MV-4-11 (cell line): Measurements from ENCODE around the gene LRRC75A.
"Not testable (repeated sequence)": the region's sequence is repeated elsewhere in the genome, so short reads cannot be mapped to it uniquely, and the experiment has no call there.

Experiments
- DNase-seq: peaks from one replicate; lab custom pipeline; 2025; lab: John Stamatoyannopoulos, UW

LRRC75A gene

DNA sequence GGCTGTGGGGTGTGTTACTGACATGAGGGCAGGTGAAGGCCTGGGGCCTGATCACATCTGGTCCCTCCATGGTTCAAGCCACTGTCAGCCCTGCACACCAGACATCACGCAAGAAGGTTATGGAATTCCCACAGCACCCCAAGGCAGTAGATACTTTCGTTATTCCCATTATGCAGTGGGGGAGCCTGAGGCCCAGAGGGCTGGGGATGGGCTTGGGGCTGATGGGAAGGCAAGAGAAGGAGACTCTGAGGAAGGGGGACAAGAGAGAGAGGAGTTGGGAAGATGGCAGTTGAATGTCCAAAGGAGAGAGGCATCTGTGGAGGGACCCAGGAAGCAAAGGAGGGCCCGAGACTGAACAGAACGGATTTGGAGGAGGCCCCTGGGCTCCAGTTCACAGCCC lies 42.0 kb downstream of the LRRC75A start:
- no peak for DNase-seq

DNA sequence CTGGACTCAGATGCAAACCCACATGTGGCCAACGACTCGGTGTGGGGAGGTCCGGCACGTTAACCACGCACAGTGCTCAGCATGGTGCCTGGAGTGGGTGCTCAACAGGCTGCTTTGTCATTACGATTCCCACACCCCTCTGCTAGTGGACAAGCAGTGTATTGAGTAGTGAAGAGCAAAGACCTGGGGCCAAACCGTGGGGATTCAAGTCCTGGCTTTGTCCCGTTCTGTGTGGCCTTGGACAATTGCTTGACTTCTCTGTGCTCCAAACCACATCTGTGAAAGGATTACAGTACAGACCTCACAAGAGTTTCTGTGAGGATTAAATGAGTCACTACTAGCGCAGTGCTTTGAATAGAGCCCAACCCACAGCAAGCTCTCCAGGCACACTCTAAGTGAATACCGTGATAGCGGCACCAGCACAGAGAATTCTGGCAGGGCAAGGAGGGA lies 42.8 kb downstream of the LRRC75A start:
- DNase-seq = peak; percentile 70

DNA sequence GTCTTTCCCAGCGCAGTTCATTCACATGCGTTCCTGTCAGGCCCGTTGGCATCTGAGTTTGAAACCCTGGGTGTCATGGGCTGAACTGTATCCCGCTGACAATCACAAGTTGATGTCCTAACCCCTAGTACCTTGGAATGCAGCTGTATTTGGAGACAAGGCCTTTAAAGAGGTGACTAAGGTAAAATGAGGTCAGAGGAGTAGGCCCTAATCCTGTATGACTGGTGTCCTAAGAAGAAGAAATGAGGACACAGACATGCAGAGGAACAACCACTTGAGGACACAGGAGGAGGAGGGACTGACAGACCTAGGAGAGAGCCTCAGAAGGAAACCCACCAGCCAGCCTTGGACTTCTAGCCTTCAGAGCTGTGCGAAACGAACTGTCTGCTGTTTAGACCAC lies 43.5 kb downstream of the LRRC75A start:
- peak; percentile 7 for DNase-seq

DNA sequence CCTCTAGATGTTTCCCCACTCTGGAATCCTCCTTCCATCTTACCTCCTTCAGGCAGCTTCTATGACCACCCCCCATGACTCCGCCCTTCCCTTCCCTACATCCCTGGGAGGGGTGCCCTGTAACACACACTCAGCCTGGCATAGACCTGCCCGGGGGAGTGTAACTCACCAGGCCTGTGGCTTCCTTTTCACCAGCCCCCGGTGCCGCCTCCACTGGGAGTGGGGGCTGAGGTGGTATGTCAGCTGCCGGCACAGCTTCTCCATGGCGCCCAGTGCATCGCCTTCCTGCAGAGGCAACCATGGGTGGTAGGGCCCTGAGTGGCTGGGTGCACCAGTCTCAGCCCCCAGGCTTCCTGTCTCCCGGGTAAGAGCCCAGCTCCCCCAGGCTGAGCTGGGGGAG lies 44.3 kb downstream of the LRRC75A start:
- no peak for DNase-seq

DNA sequence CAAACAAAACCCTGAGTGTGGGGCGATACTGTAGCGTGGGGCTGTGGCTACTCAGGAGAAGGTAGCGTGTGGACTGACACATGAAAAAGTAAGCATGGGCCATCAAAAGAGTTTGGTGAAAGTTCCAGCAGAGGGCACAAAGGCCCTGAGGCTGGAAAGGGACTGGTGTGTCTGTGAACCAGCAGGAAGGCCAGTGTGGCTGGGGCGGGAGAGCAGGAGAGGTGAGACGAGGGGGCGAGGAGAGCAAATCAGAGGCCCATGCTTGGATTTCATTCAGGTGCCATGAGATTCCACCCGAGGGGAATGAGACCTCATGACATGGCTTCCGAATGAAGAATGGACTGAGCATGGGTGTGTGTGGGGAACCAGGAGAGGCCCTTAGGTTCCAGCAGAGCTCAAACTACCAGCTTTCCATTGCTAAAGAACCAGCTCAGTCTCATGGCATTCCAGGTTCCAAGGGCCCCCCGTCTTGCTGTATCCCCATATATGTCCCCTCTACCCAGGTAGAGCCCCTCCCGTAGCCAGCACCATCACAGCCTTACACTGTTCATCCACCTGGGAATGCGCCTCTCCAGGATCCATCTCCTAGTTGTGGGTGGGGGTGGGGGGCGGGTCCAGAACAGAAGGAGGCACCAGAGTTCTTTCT lies 45.5 kb downstream of the LRRC75A start:
- peak; percentile 45 for DNase-seq

DNA sequence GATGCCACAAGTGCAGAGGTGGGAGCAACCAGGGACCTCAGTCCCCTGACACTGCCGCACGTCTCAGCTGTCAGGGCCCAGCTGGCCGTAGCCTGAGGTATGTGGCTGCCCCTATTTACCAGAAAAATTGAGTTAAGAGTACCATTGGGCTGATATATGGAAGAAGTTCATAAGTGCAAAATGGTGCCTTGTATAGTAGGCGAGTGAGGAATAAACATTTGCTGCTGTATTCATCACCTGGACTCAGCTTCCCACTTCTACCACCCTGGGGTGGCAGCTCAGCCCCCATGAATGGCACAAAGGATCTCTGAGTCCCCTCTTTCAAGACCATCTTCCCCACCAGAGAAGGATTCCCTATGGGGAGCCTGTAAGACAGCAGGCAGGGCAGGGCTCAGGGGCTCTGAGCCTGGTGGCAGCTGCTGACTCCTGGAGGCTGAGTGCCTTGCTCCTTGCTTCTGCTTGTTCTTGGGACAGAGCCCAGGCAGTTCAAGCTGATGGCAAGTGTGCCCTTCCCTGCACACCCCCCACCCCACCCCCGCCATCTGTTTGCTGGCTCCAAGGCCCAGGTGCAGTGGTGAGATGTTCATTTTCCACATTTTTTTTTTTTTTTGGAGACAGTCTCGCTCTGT lies 47.6 kb downstream of the LRRC75A start:
- peak; percentile 38 for DNase-seq

DNA sequence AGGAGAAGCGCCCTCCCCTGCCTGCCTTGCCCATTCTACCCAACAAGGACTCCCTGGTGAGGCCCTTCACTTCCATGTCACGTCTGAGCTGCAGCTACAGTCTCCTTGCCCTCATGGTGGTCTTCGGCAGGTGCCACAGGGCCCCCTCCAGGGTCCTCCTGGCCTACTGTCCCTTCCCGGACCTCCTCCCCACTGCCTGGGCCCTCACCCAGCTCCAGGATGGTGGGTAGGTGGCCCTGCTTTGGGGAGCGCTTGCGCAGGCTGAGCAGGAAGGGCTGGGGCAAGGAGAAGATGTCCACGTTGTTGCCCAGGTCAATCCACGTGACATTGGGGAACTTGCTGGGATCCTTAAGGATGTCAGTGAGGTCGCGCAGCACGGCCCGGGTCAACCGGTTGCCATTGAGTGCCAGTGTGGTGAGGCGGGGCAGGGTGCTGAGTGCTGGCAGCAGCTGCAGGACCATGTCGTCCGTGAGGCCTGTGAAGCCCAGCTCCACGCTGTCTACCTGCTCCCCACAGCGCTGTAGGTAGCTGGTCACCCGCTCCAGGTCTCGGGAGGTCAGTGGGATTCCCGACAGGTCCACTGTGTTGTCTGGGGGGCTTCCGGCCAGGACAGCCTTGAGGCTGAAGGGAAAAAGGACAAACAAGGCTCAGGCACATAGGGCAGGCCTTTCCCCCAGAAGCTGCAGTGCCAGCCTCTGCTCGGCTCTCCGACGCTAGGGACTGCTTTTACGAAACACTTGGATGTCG lies 48.3 kb downstream of the LRRC75A start:
- DNase-seq = peak; percentile 39

DNA sequence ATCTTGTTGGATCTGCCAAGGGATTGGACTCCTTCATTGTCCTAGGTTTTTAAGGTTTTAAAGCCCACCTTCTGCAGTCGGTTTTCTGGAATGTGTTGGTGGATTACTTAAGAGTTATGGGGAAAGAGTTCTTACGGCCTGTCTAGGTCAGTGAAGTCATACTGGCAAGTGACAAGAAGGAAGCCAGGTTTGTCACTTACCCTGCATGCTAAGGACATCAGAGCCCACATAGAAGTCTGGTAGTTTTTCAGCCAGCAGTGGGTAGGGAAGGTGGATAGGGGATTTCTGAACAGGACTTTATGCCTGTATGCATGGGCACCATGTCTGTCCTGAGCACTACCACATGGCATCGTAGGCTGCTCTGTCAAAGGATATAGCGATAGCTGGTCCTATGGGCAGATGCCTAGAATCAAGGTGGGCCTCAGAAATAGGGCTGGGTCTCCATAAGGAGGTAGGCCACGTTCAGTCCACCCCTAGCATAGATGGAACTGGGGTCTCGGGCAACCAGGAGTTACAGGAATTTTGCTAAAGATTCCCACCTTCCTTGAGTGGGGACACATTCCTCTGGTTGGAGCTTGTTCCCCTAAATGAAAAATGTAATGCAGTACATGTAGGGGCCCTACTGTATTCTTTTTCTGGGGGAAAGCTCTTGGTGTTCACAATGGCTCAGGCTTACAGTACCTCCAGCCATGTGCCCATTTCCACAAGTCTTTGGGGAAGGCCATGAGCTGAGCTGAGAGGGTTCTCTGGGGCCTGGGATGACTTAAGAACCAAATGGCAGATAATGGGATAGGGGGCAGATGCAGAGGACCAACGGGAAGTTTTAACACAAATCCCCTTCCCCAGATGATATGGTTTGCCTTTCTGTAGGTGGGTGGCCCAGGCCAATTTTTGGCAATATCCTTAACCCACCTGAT lies 49.1 kb downstream of the LRRC75A start:
- DNase-seq = peak; percentile 46

DNA sequence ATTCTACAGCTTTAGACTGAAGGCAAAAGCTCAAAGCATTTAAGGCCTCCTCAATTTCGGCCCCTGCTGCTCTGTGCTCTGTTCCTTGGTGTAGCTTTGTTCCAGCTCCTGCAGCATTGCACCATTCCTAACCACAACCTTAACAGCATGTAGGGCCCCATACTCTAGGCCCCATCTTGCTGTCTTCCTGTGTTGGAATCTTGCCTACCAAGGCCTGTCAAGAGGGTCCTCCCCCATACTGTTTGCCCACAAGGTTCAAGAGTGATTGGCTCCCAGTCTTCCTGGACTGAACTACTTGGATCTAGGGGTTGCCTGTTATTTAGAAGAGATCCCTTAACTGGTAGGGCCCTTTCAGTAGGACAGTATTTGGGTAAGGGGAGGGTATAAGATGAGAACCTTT lies 49.9 kb downstream of the LRRC75A start:
- DNase-seq = peak; percentile 84

DNA sequence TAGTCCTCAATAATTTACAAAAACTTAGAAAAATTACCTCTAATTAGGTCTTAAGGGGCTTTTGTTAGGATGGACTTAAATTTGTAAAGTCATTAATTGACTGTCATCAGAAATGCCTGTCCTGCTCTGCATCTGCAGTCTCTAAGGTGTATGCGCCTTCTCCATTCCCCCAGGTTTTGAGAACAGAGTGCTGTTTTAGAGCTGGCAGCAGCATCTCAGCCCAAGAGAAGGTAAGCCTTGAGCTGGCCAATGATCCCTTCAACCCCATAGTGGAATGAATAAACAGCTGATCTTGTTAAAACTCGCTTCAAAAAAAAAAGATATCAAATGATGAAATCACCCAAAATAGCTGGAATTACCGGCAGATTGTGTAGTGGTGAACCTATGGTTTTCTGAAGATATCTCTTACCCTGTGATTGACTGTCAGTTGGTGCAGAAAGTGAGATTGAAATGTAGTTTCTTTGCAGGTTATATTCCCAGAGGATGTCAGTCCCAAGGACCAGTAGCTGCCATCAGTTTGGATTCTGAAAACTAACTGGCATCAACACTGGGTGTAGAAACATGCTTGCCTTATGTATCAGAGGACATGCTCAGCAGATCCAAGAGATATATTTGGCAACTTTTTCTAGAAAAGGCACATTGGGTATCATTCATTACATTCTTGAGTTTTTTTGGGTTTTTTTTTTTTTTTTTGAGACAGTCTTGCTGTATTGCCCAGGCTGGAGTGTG lies 50.9 kb downstream of the LRRC75A start:
- no peak for DNase-seq

DNA sequence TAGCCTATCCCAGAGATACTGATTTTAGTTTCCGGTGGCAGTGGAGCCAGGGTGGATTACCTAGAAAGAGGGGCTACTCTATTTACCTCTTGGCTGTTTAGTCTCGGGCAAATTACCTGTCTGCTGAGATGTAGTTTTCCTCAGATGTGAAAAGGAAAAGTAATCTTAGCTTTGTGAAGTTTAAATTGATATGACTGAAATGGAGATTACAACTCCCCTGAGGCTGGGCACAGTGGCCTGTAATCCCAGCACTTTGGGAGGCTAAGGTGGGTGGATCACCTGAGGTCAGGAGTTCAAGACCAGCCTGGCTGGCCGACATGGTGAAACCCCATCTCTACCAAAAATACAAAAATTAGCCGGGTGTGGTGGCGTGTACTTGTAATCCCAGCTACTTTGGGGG lies 51.6 kb downstream of the LRRC75A start:
- not testable (repeated sequence) for DNase-seq

DNA sequence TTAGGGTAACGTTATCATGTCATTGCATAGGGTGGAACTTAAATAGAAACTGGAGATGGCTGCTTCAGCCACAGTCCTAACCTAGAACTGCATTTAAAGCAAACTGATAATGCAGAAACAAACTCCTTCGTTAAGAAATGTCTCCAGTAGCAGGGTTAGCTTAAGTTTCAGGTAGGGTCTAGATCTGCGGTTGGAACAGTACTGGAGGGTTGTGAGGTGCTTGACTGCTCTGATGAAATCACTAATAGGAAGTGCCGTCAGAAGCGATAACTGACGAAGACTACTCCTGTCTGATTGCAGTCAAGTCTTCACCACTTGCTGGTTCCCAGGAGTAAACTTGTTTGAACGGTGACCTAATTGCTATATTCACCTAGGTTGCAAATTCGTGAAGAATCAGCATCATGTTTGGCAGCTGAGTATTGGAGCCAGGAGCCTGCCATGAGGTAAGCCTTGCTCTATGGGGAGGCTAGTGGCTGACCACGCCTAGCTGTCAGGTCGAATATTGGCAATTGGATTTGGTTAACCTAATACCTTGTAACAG lies 52.1 kb downstream of the LRRC75A start:
- DNase-seq = peak; percentile 28

DNA sequence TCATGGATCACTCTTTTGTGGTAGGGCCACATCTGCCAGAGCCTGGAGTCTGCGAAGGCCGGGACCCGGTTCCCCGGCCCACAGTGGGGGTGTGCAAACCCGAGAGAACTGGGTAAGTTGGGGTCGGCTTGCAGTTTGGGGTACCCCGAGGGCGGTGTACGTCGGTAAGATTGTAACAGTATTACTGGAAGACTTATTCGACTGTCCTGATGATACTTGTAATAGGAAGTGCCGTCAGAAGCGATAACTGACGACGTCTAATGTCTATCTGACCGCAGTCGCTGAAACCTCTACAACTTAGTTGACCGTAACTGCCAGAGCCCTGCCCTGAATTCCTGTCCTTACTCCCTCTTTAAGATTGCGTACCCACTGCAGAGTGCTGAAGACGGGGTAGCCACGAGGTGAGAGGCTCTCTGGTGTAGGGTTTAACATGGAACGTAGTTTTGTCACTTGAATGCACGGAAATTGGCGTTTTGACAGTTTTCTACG lies 52.6 kb downstream of the LRRC75A start:
- no peak for DNase-seq

DNA sequence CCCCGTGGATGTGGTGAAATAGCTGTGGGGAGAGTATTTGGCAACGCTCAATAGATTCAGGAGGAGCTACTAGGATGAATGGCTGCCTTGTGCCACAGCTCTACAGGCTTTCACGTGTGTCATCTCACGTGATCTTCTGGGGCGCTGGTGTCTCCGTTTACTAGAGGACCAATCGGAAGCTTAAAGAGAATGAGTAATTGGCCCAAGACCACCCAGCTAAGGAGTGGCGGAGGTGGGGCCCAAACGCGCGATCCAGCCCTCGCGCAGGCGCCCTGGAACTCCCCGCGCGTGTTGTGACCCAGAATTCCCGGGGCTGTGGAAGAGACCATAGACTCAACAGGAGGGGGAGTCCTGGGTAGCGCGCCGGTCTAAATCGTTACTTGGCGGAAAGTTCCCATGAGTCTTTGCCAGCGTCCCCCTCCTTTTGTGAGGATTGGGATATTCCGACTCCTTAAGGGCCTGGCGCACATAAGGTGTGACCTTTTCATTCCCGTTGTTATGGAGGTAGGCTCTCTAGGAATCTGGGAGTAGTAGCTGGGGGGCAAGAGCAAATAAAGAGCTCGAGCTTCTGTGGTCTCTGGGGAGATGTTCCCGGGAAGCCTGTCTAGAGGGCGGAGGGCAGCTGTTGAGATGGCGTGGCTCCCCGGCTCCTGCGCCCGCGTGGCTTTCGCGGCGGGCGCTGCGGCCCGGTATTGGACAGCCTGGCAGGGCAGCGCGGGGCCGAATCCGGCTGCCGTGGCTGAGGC lies 53.3 kb downstream of the LRRC75A start:
- peak; percentile 100 for DNase-seq

DNA sequence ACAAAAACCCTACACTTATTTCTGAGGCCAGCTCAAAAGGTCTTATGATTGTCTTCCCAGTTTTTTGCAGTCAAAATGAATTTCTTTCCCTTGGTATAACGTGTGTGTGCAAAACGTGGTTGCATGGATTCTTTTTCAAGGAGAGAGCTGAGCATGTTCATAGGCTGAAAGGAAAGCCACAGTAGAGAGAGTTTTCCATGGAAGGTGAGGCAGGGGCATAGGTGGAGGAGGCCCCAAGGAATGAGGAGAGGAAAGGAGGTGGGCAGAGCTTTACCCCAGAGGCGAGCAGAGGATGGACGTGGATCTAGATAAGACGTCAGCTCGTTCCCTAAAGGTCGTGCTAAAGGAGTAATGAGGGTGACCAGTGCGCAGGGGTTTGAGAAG lies 53.8 kb downstream of the LRRC75A start:
- DNase-seq = no peak

DNA sequence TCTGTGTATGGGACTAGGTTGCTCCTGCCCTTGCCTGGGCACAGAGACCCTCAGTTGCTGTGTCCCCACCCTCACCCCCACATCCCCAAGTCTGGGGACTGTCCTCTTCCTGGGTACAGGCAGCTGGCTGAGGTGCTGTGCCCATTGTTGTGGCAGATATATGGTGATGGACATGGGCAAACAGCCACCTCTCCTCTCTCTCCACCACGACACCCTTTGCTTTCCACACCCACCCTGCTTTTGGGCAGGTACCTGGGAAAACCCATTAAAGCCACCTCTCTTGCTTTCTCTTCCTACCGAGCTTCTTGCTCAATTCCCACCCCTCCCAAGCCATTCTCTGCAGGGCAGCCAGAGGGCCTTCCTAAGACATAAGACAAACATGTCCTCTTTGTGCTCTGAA lies 54.9 kb downstream of the LRRC75A start:
- no peak for DNase-seq

DNA sequence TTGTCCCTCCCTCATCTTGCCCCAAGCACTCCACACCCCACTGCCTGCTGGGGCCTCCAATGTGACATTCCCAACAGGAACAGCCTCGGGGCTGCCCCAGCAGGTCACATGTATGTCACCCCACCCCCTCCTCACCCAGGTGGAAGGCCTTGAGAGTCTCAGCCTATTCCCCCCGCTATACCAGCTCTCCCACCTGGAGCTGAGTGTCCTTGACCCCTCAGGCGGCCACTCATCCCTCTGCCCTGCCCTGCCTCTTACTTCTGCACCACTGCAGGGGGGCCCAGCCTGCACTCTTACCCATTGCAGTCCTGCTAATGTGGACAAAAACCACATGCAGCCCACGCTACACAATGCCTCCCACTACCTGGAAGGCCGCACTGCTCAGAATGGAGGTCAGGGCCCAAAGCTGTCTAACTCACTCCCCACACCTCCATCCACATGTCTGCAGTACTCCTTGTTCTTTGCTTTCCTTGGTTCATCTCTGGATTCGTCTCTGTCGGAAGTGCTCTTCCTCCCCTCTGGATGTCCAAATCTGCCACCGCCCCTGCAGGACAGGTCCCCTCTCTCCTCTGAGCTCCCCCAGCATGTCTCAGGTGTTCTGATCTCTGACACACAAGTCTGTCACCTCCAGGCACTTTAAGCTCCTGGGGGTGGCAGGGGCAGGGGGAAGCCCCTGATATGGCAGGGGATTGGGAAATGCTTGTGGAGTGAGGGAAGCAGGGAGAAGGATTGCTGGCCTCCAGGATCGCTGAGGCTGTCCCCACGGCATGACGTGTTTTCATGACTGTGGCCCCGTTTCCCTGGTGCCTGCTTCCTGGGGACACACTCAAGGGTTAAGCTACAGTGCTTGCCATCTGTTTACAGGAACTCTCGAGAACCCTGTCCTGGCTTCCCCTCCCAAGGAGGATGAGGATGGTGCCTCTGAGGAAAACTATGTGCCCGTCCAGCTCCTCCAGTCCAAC lies 55.8 kb downstream of the LRRC75A start:
- DNase-seq = no peak

DNA sequence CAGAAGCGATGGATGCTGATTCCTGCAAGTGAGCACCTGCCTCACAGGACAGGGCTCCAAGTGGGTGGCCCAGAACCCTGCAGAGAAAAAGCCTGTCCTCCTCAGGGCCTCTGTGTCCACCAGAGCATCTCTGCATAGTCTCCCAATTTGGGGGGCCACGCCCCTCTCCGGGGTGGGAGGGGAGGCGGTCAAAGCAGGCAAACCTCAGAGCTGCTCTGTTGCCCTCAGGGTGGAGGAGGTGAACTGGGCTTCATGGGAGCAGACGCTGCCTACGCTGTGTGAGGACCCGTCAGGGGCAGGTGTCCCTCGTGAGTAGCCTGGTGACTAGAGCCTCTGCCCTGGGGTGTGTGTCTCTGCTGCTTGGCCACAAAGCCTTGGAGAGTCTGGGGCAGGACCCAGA lies 57.3 kb downstream of the LRRC75A start:
- no peak for DNase-seq

DNA sequence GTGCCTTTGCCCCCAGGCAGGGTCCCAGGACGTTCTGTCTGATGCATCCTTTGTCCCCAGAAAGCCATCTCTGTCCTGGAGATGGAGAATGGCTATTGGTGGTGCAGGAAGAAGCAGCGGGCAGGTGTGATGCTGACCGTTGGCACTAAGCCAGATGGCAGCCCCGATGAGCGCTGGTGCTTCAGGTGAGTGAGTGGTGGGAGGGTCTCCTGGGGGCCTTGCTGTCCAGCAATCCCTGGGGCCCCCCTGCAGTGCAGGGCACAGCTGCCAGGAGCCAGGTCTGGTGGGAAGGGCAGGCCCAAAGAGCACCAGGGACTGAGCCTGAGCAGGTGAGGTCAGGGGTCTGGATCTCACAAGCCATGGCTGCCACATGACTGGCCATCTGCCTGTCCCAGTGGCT lies 58.5 kb downstream of the LRRC75A start:
- DNase-seq = no peak
